Stimulated activated naive CD8-positive, alpha-beta T cell treated with anti-CD3 and anti-CD28 coated beads, Interleukin-15, Interleukin-2, amounts not matched to agents 100 ng/mL and 50 ng/mL, for 24 hours (primary cell): Measurements from ENCODE around the gene ZNF536.
"Not testable (repeated sequence)": the region's sequence is repeated elsewhere in the genome, so short reads cannot be mapped to it uniquely, and the experiment has no call there.

Experiments
- H3K27ac Mint-ChIP-seq: one replicate; pipeline ENCODE4 v1.8.0; 2021; ENCODE audit warnings: mild to moderate bottlenecking, mixed read lengths
- H3K27me3 Mint-ChIP-seq: one replicate; pipeline ENCODE4 v1.8.0; 2021; ENCODE audit warnings: mixed read lengths
- H3K36me3 Mint-ChIP-seq: one replicate; pipeline ENCODE4 v1.8.0; 2021; ENCODE audit warnings: low read depth, mixed read lengths
- H3K4me1 Mint-ChIP-seq: one replicate; pipeline ENCODE4 v1.8.0; 2021; ENCODE audit warnings: low read depth, mixed read lengths
- H3K4me3 Mint-ChIP-seq: one replicate; pipeline ENCODE4 v1.8.0; 2021; ENCODE audit warnings: mild to moderate bottlenecking, mixed read lengths
- H3K9me3 Mint-ChIP-seq: one replicate; pipeline ENCODE4 v1.8.0; 2021; ENCODE audit warnings: mixed read lengths

ZNF536 gene

DNA sequence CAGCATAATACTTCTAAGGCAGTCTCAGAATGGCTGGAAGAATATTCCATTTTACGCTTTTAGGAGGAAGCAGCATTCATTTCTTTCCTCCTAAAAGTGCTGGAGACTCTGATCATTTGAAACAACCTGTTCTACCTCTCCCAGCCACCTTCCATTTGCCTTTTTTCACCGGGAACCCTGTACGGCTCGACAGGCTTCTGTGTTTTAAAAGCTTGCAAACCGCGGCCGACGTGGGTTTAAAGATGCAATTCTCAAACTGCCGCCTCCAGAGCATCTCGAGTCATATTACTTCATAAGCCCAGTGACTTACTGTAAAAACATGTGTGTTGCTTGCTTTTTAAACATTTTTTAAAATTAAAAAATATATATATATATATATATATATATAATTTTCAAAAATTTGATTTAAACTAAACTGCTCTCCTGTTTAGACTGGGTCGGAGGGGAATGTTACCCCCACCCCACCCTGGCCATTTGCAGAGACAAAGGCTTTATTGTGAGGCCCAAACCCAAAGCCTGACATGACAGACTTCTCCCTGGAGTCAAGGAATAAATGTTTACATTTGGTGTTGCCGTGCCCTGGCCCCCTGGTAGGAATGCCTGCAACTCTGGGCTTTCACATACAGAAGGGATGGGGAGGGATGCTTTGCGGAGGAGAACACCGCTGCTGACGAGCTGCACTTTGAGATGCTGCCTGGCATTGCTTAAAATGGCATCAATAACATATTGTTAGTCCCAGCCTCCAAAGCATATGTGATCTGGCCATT, 30.4 kb downstream of the ZNF536 start:
- H3K4me1 Mint-ChIP-seq, result no peaks in the 10 kb centered on the region
- no peak overlapping the region for H3K27ac Mint-ChIP-seq
- H3K27me3 Mint-ChIP-seq, result no peaks in the 10 kb centered on the region
- H3K36me3 Mint-ChIP-seq, result no peaks in the 10 kb centered on the region
- no peaks in the 10 kb centered on the region for H3K9me3 Mint-ChIP-seq
- H3K4me3 Mint-ChIP-seq, result no peak overlapping the region

DNA sequence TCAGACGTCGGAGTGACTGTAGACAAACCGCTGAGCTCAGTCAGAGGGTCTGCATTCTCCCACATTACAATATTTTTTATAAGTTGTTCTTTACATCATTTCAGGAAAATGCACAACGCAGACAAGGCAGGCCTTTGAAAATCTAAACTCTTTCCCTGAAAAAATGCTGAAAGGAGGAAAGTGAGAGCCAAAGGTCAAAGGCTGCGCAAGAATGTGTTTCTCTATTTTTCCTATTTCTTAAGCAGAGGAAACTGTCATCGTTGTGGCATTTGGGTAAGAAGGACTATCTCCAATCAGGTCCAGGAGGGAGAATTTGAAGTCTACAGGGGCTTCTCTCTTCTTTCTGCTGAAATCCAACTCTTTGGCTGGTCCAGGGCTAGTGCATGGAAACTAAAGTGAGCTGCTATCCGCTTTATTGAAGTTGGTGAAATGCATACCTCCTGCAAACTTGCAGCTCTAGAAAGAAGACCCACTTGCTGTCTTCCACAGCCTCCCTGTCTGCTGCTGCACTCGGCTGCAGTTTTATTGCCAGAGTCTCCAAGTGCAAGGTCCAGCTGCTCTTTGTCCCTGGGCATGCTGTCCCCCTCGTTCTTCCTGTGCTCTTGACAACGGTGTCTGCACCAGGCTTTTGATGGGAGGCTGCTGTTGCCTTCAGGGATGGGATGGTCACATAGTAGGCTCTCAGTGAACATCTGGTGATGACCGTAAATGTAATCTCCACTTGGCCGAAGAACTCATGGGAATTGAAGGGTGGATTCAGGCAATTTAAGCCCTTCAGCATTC, 31.2 kb downstream of the ZNF536 start:
- Mint-ChIP-seq H3K9me3 (no peaks in the 10 kb centered on the region), H3K4me3 (no peak overlapping the region), H3K27me3 (no peaks in the 10 kb centered on the region), H3K27ac (no peak overlapping the region), H3K4me1 (no peaks in the 10 kb centered on the region), H3K36me3 (no peaks in the 10 kb centered on the region)

DNA sequence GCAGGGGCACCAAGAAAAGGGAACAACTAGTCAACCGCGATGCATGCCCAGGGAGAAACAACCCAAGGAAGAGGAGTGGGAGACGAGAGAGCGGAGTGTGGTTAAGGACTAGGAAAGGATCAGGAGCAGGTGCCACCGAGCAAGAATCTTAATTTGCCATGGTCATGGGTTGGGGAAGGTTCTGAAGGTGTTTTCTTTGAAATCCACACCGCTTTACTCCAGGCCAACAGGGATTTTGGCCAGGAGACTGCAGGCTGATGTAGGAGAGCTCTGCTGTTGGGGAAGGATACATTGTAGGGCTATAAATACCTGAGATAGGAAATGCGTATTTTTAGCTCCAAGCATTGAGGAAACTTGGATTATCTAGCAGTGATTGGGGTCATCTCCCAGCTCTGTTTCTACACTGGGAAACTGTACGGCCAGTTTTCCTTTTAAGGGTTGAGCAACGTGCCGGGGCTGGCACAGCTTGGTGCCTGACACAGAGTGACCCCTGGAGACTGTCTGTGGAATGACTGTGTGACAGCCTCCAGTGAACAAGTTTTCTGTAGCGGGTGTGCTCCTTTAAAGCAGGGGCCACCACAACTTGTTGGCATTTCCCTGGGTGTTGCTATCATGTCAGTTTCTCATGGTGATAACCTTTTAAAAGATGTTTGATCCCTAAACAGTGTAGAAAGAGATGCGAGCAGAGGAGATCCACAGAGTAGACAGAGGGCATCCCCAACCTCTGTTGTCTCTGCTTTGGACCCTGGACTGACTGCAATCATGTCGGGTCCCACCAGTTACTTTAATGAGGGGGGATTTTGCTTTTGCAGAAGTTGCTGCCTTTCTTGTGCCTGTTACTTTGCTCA, 34.3 kb downstream of the ZNF536 start:
- no peaks in the 10 kb centered on the region for H3K4me1 Mint-ChIP-seq
- H3K36me3 Mint-ChIP-seq, result no peaks in the 10 kb centered on the region

DNA sequence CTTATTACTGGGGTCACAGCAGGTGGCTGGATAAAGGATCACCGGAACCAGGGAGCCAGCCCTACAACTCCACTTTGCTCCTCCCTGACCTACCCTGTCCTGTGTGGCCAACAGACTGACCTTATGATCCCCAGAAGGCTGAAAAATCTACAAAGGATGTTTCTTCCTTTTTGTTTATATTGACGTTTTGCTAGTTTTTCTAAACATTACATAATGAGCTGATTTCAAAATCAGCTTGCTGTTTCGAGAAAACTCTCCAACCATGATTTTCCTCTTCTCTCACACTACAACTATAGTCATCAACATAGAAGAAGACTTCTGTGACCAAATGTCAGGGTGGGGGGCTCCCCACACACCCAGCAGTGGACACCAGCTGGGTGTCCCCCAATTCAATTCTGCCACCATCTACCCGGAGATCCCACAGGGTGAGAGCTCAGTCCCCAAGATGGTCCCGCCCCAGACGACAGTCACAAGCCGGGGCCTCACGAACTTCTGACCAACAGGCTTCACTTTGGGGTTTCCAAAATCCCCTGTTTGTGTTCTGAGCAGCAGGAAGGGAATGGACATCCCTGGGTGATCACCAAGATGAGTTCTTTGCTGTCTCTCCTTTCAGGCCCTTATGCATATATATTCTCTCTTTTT, 35.0 kb downstream of the ZNF536 start:
- H3K9me3 Mint-ChIP-seq, result no peaks in the 10 kb centered on the region
- H3K27ac Mint-ChIP-seq, result no peak overlapping the region
- H3K27me3 Mint-ChIP-seq, result no peaks in the 10 kb centered on the region
- no peaks in the 10 kb centered on the region for H3K4me1 Mint-ChIP-seq
- H3K4me3 Mint-ChIP-seq, result no peak overlapping the region
- no peaks in the 10 kb centered on the region for H3K36me3 Mint-ChIP-seq

More for the DNA sequence above, 34.3 kb downstream of the ZNF536 start:
- Mint-ChIP-seq H3K4me3 (no peak overlapping the region), H3K27ac (no peak overlapping the region), H3K9me3 (no peaks in the 10 kb centered on the region), H3K27me3 (no peaks in the 10 kb centered on the region)

DNA sequence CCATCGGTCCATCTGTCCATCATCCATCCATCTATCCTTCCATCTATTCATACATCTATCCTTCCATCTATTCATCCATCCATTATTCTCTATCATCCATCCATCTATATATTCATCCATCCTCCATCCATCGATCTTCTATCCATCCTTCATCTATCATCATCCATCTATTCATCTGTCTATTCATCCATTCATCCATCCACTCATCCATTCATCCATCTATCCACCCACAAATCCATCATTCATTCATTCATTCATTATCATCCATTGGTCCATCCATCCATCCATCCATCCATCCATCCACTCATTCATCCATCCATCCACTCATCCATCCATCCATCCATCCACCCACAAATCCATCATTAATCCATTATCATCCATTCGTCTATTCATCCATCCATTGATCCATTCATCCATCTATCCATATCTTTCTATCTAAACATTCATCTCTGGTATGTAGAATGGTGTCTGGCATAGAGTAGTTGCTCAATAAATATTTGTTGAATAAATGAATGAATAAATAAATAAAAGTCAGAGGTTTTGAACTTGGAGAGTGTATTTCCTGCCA, 36.6 kb downstream of the ZNF536 start:
- no peaks in the 10 kb centered on the region for H3K27me3 Mint-ChIP-seq
- no peaks in the 10 kb centered on the region for H3K36me3 Mint-ChIP-seq
- H3K4me1 Mint-ChIP-seq, result no peaks in the 10 kb centered on the region
- H3K27ac Mint-ChIP-seq, result no peak overlapping the region
- H3K4me3 Mint-ChIP-seq, result no peak overlapping the region
- H3K9me3 Mint-ChIP-seq, result no peaks in the 10 kb centered on the region

DNA sequence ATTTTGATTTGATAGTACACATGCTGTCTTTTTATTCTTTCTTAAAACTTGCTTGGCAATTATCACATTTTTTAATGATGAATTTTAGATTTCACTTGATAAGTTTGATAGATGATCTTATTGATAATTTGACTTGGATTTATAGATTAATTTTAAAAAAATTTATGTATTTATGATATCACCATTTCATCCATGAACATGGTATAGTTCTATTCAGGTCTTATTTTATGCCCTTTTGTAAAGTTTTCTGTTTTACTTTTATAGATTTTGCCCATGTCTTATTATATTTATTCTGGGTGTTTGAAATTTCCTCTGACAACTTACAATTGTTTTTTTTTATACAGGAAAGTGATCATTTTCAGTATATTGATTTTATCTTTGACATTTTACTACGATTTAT, 39.5 kb downstream of the ZNF536 start:
- H3K27me3 Mint-ChIP-seq, result peaks cover 7% of the 10 kb centered on the region
- H3K4me3 Mint-ChIP-seq, result no peak overlapping the region
- H3K4me1 Mint-ChIP-seq, result no peaks in the 10 kb centered on the region
- no peaks in the 10 kb centered on the region for H3K36me3 Mint-ChIP-seq
- no peak overlapping the region for H3K27ac Mint-ChIP-seq
- no peaks in the 10 kb centered on the region for H3K9me3 Mint-ChIP-seq

DNA sequence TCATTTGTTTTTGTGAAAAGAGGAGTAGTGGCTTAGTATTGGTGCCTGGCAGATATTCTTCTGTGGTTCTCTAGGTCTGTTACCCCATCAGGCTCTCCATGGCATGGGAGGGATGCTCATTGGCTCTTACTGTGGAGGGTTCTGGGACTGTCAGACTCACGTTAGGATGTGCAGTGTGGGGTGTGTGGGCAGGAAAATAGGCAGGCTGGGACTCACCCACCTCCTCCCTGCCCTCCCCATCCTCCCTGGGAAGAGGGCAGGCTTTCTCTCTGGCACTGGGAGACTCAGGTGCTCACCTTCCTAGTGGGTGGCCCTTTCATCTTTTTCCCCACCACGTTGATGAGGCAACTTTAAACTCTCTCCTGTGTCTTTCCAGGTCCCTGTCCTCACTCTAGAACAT, 44.2 kb downstream of the ZNF536 start:
- H3K9me3 Mint-ChIP-seq, result no peaks in the 10 kb centered on the region
- no peaks in the 10 kb centered on the region for H3K4me1 Mint-ChIP-seq
- H3K36me3 Mint-ChIP-seq, result no peaks in the 10 kb centered on the region
- H3K27me3 Mint-ChIP-seq, result peaks cover 25% of the 10 kb centered on the region
- H3K27ac Mint-ChIP-seq, result no peak overlapping the region
- no peak overlapping the region for H3K4me3 Mint-ChIP-seq

DNA sequence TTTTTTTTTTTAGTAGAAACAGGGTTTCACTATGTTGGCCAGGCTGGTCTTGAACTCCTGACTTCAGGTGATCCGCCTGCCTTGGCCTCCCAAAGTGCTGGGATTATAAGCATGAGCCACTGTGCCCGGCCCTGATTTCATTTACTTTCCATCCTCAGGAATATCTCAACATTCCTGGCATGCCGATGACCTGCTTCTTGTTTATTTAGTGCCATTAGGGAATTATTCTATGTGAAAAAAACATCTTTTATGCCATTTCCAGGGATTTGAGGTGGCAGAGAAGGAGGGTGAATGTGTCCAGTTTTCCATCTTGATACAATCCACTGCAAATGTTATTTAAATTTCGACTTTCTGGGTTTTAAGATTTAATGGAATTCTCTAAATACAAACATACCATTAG, 45.0 kb downstream of the ZNF536 start:
- H3K4me1 Mint-ChIP-seq, H3K27ac Mint-ChIP-seq, H3K4me3 Mint-ChIP-seq, H3K36me3 Mint-ChIP-seq, H3K9me3 Mint-ChIP-seq: not testable (repeated sequence)
- H3K27me3 Mint-ChIP-seq, result peaks cover 25% of the 10 kb centered on the region

DNA sequence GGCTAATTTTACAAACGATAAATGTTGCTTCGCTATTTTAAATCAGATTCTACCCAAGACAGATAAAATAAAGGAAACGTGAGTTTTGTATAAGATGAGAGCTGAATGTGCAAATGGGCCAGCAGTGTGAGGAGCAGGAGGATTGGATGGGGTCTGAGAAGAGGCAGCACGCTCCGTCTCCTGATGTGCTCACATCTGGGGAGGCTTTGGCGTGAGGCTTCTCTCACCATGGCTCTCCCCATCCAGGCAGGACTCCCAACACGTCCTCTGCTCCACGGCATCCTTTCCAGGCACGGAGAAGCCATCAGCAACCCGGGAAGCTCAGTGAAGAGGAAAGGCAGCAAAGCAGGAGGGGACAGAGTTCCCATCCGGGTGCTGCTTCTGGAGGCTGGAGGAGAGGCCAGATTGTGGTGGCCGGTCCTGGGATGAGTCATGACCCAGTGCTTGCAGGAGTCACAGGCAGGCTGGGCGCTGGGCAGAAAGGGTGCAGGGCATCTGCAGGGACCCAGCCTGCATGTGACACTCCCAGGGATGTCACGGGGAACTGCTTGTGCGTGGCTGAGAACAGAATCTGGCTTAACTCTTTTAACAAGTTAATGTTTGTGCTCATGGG, 47.5 kb downstream of the ZNF536 start:
- peaks cover 25% of the 10 kb centered on the region for H3K27me3 Mint-ChIP-seq
- no peak overlapping the region for H3K4me3 Mint-ChIP-seq
- H3K9me3 Mint-ChIP-seq, result no peaks in the 10 kb centered on the region
- H3K4me1 Mint-ChIP-seq, result no peaks in the 10 kb centered on the region
- H3K27ac Mint-ChIP-seq, result no peak overlapping the region
- no peaks in the 10 kb centered on the region for H3K36me3 Mint-ChIP-seq

DNA sequence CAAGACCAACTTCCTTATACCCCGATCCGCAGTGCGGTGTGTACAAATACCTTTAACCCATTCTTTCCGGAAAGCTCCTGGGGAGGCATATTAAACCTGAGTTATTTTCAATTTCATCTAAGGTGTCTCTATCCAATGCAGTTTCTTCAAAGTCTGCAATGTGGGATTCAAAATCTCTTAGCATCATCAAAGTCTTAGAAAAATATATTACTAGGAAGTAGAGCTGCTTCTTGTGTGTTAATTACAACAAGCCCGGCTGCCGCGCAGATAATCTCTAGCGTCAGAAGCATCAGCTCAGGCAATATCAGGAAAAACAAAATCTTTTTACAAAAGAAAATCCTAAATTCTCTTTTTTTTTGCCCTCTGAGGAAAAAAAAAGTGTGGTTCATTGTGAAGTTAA, 48.1 kb downstream of the ZNF536 start:
- no peaks in the 10 kb centered on the region for H3K9me3 Mint-ChIP-seq
- no peak overlapping the region for H3K27ac Mint-ChIP-seq
- peaks cover 25% of the 10 kb centered on the region for H3K27me3 Mint-ChIP-seq
- no peak overlapping the region for H3K4me3 Mint-ChIP-seq
- no peaks in the 10 kb centered on the region for H3K4me1 Mint-ChIP-seq
- no peaks in the 10 kb centered on the region for H3K36me3 Mint-ChIP-seq

DNA sequence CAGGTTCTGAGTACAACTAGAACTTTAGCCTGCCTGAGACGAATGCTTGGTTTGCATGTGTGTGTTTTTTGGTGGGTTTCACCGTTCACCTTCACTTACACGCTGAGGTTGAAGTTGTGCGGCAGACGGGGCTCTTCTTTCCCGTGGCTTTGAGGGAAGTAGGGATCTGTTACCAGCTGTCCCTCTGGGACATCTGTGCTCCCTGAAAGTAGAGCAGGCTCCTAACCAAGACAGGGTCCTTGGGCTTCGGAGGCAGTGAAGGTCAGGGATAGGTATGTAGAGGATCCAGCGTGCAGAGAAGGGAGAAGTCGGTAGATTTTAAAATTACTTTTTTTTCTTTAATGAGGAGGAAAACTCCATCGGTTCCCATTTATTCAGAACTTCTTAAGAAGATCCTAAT, 48.7 kb downstream of the ZNF536 start:
- H3K36me3 Mint-ChIP-seq, result no peaks in the 10 kb centered on the region
- no peak overlapping the region for H3K27ac Mint-ChIP-seq
- H3K4me3 Mint-ChIP-seq, result no peak overlapping the region
- peaks cover 23% of the 10 kb centered on the region for H3K27me3 Mint-ChIP-seq
- H3K4me1 Mint-ChIP-seq, result no peaks in the 10 kb centered on the region
- no peaks in the 10 kb centered on the region for H3K9me3 Mint-ChIP-seq

DNA sequence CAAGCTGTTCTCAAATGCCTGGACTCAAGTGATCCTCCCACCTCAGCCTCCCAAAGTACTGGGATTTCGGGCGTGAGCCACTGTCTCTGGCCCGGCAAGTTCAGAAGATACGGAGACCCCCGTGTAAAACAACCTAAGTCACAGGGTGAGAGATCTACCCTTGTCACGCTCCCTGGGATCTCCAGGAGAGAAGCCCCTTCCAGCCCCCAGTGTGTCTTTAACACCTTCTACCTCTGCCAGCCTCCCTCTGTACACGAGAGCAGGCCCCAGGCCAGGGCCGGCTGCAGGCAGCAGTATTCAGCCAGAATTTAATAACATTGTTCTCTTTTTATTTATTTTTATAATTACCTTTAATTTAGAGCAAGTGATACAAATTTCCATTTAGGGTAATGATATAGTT, 49.4 kb downstream of the ZNF536 start:
- H3K4me1 Mint-ChIP-seq, result no peaks in the 10 kb centered on the region
- no peak overlapping the region for H3K27ac Mint-ChIP-seq
- H3K27me3 Mint-ChIP-seq, result peaks cover 20% of the 10 kb centered on the region
- H3K4me3 Mint-ChIP-seq, result no peak overlapping the region
- no peaks in the 10 kb centered on the region for H3K9me3 Mint-ChIP-seq
- no peaks in the 10 kb centered on the region for H3K36me3 Mint-ChIP-seq

DNA sequence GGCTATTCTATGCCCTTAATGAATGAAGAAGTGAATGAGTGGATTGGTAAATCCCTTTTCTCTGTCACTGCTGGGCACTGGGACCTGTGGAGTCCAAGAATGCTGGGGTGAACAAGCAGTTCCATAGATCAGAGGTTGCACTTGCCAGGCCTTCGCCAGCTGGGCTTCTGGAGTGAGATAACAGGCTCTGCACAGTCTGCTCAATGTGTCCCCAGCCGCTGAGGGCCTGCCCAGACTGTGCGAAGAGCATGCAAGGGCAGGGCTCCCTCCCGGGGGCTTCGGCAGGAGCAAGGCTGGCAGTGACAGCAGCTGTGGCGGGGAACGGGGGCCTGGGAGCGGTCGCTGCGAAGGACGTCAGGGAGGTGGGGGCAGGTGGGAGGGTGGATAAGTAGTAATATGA, 51.3 kb downstream of the ZNF536 start:
- Mint-ChIP-seq H3K9me3 (no peaks in the 10 kb centered on the region), H3K27me3 (peaks cover 22% of the 10 kb centered on the region), H3K36me3 (no peaks in the 10 kb centered on the region), H3K27ac (no peak overlapping the region), H3K4me1 (no peaks in the 10 kb centered on the region), H3K4me3 (no peak overlapping the region)
